PFSK-1 (cell line): ENCODE data around the gene ASB16.

ENCODE experiments used
- POLR2AphosphoS5 ChIP-seq: IDR thresholded peaks from 2 replicates; pipeline ENCODE4 v1.6.1; 2012; ENCODE audit warnings: low read depth, mild to moderate bottlenecking, control low read depth, low read length, moderate library complexity
- REST ChIP-seq, 2 experiments: IDR thresholded peaks; 2 replicates each; pipeline versions ENCODE4 v1.6.1 to v1.8.0; 2011 to 2012; ENCODE audit warnings: low read depth in 2 of 2, low read length in 2 of 2, control low read depth in 1 of 2, inconsistent platforms in 1 of 2, mild to moderate bottlenecking in 1 of 2, moderate library complexity in 1 of 2; ENCODE audit not compliant: insufficient read depth in 1 of 2
- SIN3A ChIP-seq: IDR thresholded peaks from 2 replicates; pipeline ENCODE4 v1.6.1; 2012; ENCODE audit warnings: mild to moderate bottlenecking, low read length, moderate library complexity, borderline replicate concordance; ENCODE audit not compliant: insufficient read depth

DNA sequence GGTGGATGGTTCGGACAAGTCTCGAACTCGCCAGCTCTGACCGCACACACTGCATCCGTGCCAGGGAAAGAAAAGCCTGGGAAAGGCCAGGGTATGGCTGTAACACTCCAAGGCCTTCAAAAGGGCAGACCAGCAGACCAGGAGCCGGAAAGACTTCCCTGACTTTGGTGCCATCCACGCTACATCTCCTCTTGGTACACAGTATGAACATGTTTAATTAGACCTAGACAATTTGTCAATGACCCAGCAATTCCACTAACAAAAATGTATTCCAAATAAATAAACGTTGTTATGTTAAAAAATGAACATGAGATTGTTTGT, 46.4 kb upstream of the ASB16 start:
- TF ChIP-seq POLR2AphosphoS5 (no peak), REST (IDR thresholded peaks at IDR 0.05; ENCODE audit: insufficient read depth in 1 of 2, low read depth in 2 of 2, low read length in 2 of 2) (no peak), SIN3A (no peak)
